Central memory CD8-positive, alpha-beta T cell (primary cell): ENCODE measurements around the gene BAHD1.

Experiments used
- ATAC-seq: fragments of 150-1000 bp; cut with Tn5 transposase; replicated peaks from 2 replicates; pipeline ENCODE4 v1.10.0; 2022; ENCODE audit warnings: mild to moderate bottlenecking, moderate FRiP score, moderate number of reproducible peaks; ENCODE audit not compliant: poor library complexity, severe bottlenecking; ENCODE audit errors: extremely low read depth
- DNase-seq, 2 donors: peaks; one replicate each; pipeline ENCODE4 v3.0.0; 2021; ENCODE audit warnings: low spot score in 2 of 2
- H3K27ac Mint-ChIP-seq: one replicate; pipeline ENCODE4 v1.8.0; 2022; ENCODE audit warnings: low read depth, mild to moderate bottlenecking, moderate library complexity, mixed read lengths
- H3K27me3 Mint-ChIP-seq: one replicate; pipeline ENCODE4 v1.8.0; 2022; ENCODE audit warnings: mixed read lengths
- H3K36me3 Mint-ChIP-seq: one replicate; pipeline ENCODE4 v1.8.0; 2022; ENCODE audit warnings: mild to moderate bottlenecking, moderate library complexity, mixed read lengths; ENCODE audit not compliant: insufficient read depth
- H3K4me1 Mint-ChIP-seq: one replicate; pipeline ENCODE4 v1.8.0; 2022; ENCODE audit warnings: mixed read lengths
- H3K4me3 Mint-ChIP-seq: one replicate; pipeline ENCODE4 v1.8.0; 2022; ENCODE audit warnings: mild to moderate bottlenecking, moderate library complexity, mixed read lengths
- H3K9me3 Mint-ChIP-seq: one replicate; pipeline ENCODE4 v1.8.0; 2022; ENCODE audit warnings: mixed read lengths

BAHD1 gene

GRCh38 chr15:40440743-40441564 lies at the start of gene BAHD1:
Gene BAHD1, plus strand, starts transcription at chr15:40440953. Its CDS starts 17,512 bp downstream, at chr15:40458465.
- Mint-ChIP-seq H3K27me3 (peaks cover 29% of the 10 kb centered on the region), H3K4me1 (peaks cover 77% of the 10 kb centered on the region)
- peak; percentile 76 for ATAC-seq

DNA sequence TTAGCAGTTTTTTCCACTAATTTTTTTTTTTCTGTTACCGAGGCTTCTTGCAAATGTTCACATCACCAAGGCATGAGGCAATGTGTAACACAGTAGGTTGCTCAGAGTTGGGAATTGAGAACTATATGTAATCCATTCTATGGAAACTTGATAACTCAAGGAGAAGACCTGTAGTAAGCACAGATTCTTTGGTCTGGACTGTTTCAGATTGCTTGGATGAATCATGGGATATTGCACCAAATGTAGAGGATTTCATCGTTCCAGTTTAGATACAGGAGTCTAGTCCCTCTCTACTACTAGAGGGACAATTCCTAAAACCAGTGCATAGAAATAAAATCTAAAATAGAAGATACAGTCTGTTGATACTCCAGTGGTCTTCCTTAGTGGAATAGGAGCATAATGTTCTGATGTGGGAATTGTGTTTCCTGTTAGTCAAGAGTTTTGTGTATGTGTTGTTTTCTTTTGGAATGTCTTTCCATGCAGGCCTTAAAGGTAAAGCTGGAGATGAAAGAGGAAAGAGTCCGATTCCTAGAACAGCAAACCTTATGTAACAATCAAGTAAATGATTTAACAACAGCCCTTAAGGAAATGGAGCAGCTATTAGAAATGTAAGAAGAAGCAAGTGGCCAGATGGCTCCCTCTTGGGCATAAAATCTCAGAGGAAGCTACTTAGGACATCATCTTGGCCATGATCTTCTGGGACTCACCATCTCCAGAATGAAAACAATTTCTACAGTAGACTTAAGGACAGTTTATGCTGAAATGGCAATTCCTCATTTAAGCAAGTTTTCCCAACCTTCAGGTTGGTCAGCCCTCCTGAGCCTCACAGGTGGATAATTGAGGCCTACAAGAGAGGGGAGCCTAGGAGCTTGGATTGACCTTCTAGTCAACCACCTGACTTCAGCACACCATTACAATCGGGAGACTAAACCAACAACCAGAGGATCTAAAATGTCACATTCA lies 47.5 kb upstream of the BAHD1 start:
- no peaks in the 10 kb centered on the region for H3K27me3 Mint-ChIP-seq
- H3K9me3 Mint-ChIP-seq = no peaks in the 10 kb centered on the region
- no peak for ATAC-seq
- peaks cover 4% of the 10 kb centered on the region for H3K4me1 Mint-ChIP-seq
- DNase-seq = no peak
- peaks cover 27% of the 10 kb centered on the region for H3K36me3 Mint-ChIP-seq
- H3K4me3 Mint-ChIP-seq = no peak overlapping the region
- H3K27ac Mint-ChIP-seq = peak overlapping the region; percentile 14

More at GRCh38 chr15:40440743-40441564, at the start of gene BAHD1:
- peak; percentile 85 to 86 for DNase-seq
- H3K4me3 Mint-ChIP-seq = peak within 1 kb of the TSS; percentile 90
- H3K27ac Mint-ChIP-seq = peak within 1 kb of the TSS; percentile 88
- H3K9me3 Mint-ChIP-seq = no peaks in the 10 kb centered on the region
- H3K36me3 Mint-ChIP-seq = peaks cover 9% of the 10 kb centered on the region

GRCh38 chr15:40397688-40398412 lies 42.9 kb upstream of the BAHD1 start:
- no peak for DNase-seq
- Mint-ChIP-seq H3K27me3 (no peaks in the 10 kb centered on the region), H3K27ac (no peak overlapping the region), H3K36me3 (peaks cover 3% of the 10 kb centered on the region), H3K9me3 (no peaks in the 10 kb centered on the region), H3K4me1 (peaks cover 14% of the 10 kb centered on the region), H3K4me3 (no peak overlapping the region)
- ATAC-seq = no peak

DNA sequence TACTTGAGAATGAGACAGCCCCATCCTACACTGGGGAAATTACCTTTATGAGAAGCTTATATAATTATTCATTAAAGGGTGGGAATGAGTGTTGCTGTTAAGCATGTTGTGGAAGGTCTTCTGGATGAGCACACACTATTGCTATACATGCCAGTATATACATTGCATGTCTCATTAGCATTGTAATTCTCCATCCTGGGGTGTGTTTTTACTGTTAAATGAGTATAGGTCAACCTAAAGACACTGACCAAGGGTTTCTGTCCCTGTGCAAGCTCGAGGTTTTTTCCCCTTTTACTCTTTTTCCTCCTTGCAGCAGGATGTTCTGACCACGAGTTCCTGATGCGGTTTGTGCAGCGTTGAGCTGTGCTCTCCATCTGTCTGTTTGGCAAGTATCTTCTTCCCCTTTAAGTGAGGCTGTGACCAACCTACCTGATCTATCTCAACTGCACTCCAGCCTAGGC lies 42.3 kb upstream of the BAHD1 start:
- no peak for DNase-seq
- peaks cover 16% of the 10 kb centered on the region for H3K4me1 Mint-ChIP-seq
- H3K9me3 Mint-ChIP-seq = no peaks in the 10 kb centered on the region
- peak; percentile 40 for ATAC-seq
- H3K36me3 Mint-ChIP-seq = peaks cover 2% of the 10 kb centered on the region
- H3K4me3 Mint-ChIP-seq = peak overlapping the region; percentile 14
- no peak overlapping the region for H3K27ac Mint-ChIP-seq
- no peaks in the 10 kb centered on the region for H3K27me3 Mint-ChIP-seq

GRCh38 chr15:40399370-40399769 lies 41.4 kb upstream of the BAHD1 start:
- Mint-ChIP-seq H3K9me3 (no peaks in the 10 kb centered on the region), H3K36me3 (no peaks in the 10 kb centered on the region), H3K27ac (no peak overlapping the region), H3K27me3 (no peaks in the 10 kb centered on the region), H3K4me1 (peaks cover 22% of the 10 kb centered on the region), H3K4me3 (no peak overlapping the region)
- DNase-seq = no peak
- ATAC-seq = no peak

DNA sequence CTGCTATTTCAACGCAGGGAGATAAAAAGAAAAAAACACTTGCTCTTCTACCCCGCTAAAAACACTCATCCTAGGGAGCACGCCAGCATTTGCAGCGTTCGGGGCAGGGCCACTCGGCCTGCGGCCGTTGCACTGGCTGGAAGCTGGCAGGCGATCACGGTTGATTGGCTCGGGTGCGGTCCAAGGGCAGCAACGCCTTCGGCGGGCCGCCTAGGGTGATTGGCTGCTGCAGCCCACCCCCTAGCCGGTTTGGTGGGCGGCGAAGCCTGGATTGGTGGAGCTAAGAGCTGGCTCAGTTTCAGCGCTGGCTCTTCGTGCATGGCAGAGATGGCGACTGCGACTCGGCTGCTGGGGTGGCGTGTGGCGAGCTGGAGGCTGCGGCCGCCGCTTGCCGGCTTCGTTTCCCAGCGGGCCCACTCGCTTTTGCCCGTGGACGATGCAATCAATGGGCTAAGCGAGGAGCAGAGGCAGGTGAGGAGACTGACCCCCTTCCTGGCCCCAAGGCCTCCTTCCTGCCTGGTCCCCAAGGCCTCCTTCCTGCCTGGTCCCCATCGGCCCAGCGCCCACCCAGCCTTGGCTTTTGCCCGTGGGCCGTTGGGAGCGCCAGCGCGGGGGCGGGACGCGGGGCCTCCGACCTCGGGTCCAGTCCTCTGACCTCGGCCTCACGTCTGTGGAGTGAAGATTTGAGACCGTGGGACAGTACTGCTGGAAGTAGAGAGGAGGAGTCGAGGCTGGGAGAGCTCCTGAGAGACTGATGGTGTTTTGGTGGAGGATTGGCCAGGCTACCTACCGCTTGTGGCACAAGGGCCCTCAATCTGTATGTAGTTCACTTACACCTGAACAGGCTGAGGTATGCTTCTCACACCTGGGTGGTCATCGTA lies 35.0 kb upstream of the BAHD1 start, which contains the start of gene IVD:
IVD (plus strand) TSS at position 295 of the 881 bp plus-strand sequence; CDS start at position 328, 33 bp downstream.
- peak; percentile 77 to 84 for DNase-seq
- H3K4me1 Mint-ChIP-seq = peaks cover 41% of the 10 kb centered on the region

GRCh38 chr15:40407330-40407990 lies 33.3 kb upstream of the BAHD1 start:
- ATAC-seq (no peak), DNase-seq (no peak)
- peaks cover 34% of the 10 kb centered on the region for H3K36me3 Mint-ChIP-seq
- no peak overlapping the region for H3K27ac Mint-ChIP-seq
- H3K4me3 Mint-ChIP-seq = peak overlapping the region; percentile 92
- H3K27me3 Mint-ChIP-seq = no peaks in the 10 kb centered on the region
- H3K4me1 Mint-ChIP-seq = peaks cover 41% of the 10 kb centered on the region
- H3K9me3 Mint-ChIP-seq = no peaks in the 10 kb centered on the region

More for the DNA sequence above, 35.0 kb upstream of the BAHD1 start, which contains the start of gene IVD:
- Mint-ChIP-seq H3K27ac (peak within 1 kb of the TSS; percentile 87), H3K36me3 (peaks cover 21% of the 10 kb centered on the region), H3K27me3 (no peaks in the 10 kb centered on the region), H3K4me3 (peak within 1 kb of the TSS; percentile 92), H3K9me3 (no peaks in the 10 kb centered on the region)
- peak; percentile 99 for ATAC-seq

GRCh38 chr15:40409366-40409765 lies 31.4 kb upstream of the BAHD1 start:
- Mint-ChIP-seq H3K4me1 (peaks cover 33% of the 10 kb centered on the region), H3K4me3 (no peak overlapping the region), H3K9me3 (no peaks in the 10 kb centered on the region), H3K27me3 (no peaks in the 10 kb centered on the region), H3K36me3 (peaks cover 48% of the 10 kb centered on the region), H3K27ac (no peak overlapping the region)
- ATAC-seq = no peak
- no peak for DNase-seq

GRCh38 chr15:40410476-40410875 lies 30.3 kb upstream of the BAHD1 start:
- Mint-ChIP-seq H3K36me3 (peaks cover 50% of the 10 kb centered on the region), H3K4me3 (no peak overlapping the region), H3K27me3 (no peaks in the 10 kb centered on the region), H3K4me1 (peaks cover 22% of the 10 kb centered on the region), H3K27ac (no peak overlapping the region), H3K9me3 (no peaks in the 10 kb centered on the region)
- no peak for DNase-seq
- ATAC-seq = no peak

DNA sequence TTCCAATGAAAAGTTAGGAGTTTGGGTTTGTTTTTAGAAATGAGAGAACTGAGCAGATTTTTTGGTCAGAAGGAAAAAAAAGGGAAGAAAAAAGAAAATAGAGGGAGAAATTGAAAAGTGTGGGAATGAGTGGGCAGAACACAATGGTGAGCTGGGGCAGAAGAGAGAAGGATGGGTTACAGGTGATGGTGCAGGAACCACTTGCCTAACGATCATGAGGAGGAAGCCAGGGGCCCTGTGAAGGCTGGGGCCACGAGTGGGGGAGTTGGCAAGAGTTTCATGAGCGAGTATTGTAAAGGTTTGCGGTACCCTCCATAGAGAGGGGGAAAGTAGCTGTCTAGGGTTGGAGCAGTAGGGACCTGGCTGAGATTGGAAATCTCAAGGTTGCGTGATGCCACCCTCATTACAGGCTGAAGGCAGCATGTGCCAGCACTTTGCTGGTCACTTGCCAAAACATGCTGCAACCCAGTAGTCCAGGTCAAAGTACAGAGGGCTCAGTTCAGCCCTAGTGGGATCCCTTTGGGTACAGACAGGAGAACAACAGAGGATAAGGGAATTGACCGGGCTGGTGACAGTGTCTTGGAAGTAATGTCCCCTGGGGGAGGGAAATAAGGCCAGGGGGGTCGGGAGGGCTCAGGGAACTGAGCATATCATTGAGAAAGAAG lies 28.5 kb upstream of the BAHD1 start:
- DNase-seq (no peak), ATAC-seq (no peak)
- no peaks in the 10 kb centered on the region for H3K27me3 Mint-ChIP-seq

More for the DNA sequence above, 28.5 kb upstream of the BAHD1 start:
- H3K27ac Mint-ChIP-seq = no peak overlapping the region
- H3K4me1 Mint-ChIP-seq = peaks cover 12% of the 10 kb centered on the region
- H3K9me3 Mint-ChIP-seq = no peaks in the 10 kb centered on the region
- peaks cover 53% of the 10 kb centered on the region for H3K36me3 Mint-ChIP-seq
- H3K4me3 Mint-ChIP-seq = no peak overlapping the region
